ENCODE data around the gene PID1.

GRCh38 chr2:229178117-229178516 is 93.0 kb downstream of the PID1 start:
- TF ChIP-seq EZH2 (IDR thresholded peaks at IDR 0.05) (no peak), CTCF (IDR thresholded peaks at IDR 0.05 in 2 of 3, conservative IDR thresholded peaks at IDR 0.05 in 1 of 3; ENCODE audit: borderline replicate concordance in 1 of 3, insufficient read depth in 1 of 3, low read depth in 2 of 3, low read length in 2 of 3) (no peak), POLR2A (IDR thresholded peaks at IDR 0.05; ENCODE audit: borderline replicate concordance, extremely low read depth, insufficient read depth, insufficient read length) (no peak), RAD21 (IDR thresholded peaks at IDR 0.05; ENCODE audit: low read depth) (no peak), MAX (IDR thresholded peaks at IDR 0.05) (no peak)

All from HCT116 (cell line).